Measurements from ENCODE around the gene PSMB3. TPM values are rescaled to one million over a fixed set of nuclear protein-coding genes. Genes with fewer than 3 reads are reported as not detected.
"Not testable (repeated sequence)": the region's sequence is repeated elsewhere in the genome, so short reads cannot be mapped to it uniquely, and the experiment has no call there.

The PSMB3 gene
- total RNA-seq, 1 donor: 298 TPM

DNA sequence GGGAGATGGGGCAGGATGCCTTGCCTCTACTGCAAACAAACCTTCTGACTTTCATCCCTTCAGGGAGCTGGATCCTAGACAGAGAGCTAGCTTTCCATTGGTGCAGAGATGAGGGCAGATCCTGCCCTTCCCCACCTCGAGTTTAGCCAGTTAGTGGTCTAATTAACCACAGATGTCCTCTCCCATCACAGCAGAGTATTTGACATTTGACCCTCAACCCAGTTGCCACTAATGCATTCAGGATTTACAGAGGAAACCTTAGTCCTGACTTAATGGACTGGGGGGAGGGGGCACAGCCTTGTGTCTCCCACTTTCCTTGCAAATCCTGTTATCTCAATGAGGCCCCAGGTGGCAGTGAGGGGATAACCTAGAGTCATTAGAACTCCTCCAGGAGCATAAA is 36.6 kb downstream of the PSMB3 start:
- no peak for DNase-seq (ENCODE audit: low read depth in 2 of 3, low spot score in 2 of 3)

DNA sequence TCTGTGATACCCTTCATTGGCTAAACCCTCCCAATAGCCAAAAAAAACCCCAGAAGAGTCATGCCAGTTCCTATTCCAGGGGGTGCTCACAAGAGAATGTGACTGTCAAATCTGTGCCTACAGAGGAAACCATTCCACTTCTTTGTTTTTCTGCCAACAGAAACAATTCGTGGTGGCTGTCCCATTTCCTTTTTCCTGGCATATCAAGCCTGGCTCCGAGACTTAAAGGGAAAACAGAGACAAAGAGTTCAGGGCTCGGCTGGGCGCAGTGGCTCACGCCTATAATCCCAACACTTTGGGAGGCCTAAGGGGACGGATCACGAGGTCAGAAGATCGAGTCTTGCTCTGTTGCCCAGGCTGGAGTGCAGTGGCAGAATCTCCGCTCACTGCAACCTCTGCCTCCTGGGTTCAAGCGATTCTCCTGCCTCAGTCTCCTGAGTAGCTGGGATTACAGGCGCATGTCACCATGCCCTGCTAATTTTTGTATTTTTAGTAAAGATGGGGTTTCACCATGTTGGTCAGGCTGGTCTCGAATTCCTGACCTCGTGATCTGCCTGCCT is 37.7 kb downstream of the PSMB3 start:
- not testable (repeated sequence) for DNase-seq (ENCODE audit: low read depth in 2 of 3, low spot score in 2 of 3)

DNA sequence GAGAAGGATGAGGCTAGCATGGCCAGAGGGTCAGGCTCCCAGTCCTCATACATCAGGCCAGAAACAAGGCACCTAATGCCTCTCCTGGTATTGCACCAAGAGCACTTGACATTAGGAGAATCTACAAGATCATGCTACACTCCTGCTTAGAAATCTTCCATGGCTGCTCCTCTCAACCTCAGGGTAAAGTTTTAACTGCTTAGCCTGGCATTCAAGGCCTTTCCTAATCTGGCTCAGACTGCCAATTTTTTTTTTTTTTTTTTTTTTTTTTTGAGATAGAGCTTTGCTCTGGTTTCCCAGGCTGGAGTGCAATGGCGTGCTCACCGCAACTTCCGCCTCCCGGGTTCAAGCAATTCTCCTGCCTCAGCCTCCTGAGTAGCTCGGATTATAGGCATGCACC is 38.6 kb downstream of the PSMB3 start:
- DNase-seq (ENCODE audit: low read depth in 2 of 3, low spot score in 2 of 3): no peak

DNA sequence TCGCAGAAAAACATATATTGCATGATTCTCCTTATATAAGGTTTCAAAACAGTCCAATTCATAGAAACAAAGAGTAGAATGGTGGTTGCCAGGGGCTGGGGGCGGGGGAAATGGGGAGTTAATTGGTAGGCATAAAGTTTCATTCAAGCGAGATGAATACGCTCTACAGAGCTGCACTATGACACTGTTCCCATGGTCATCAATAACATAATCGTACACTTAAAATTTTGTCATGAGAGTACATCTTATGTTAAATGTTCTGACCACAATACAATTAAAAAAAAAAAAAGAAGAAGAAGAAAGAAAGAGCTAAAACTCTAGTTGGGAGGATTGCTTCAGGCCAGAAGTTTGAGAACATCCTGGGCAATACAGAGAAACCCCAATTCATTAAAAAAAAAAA is 41.7 kb downstream of the PSMB3 start:
- DNase-seq (ENCODE audit: low read depth in 2 of 3, low spot score in 2 of 3): no peak

DNA sequence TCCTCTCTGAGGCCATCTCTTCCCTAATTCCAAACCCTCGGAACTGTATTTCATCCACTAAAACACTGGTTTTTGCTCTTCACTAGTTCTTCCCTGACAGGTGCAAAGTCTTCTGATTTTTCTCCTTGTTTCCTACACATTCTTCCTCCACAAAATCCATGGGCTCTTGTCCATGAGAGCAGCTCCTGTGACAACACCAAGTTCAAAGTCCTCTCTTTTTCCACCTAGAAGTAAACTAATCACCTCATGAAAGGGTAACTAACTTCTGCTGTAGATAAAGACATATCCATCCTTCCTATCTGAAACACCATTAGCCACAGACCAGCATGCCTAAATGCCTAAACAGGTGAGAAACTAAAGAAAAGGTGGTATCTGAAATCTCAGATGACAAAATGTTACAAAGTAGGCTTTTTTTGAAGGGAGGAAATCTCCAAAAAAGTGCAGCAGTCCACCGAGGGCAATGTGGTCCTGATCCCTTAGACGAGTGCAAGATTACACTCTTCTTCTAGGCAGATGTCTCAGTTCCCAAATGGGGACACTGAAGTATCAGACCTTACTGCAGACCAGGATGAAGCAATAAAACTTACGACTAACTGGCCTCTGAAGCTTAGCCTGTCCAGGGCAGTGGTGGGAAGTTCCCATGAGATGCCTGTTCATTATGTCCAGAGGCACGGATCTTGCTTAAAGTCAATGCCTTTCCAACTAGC is 44.1 kb downstream of the PSMB3 start:
- no peak for DNase-seq (ENCODE audit: low read depth in 2 of 3, low spot score in 2 of 3)

DNA sequence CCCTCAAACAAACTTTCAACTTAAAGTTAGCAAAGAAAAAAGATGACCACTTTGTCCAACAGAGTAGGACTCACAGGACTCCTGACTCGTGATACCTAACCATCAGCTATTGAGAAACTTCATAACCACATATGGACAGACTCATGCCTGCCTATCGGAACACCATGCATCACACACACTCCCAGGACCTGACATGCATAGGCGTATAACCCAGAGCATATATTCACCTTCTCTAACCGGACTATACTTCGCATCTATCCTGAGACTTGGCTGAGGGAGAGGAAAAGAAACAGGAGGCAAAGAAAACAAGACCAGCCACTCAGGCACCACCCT is 44.6 kb downstream of the PSMB3 start:
- no peak for DNase-seq (ENCODE audit: low read depth in 2 of 3, low spot score in 2 of 3)

DNA sequence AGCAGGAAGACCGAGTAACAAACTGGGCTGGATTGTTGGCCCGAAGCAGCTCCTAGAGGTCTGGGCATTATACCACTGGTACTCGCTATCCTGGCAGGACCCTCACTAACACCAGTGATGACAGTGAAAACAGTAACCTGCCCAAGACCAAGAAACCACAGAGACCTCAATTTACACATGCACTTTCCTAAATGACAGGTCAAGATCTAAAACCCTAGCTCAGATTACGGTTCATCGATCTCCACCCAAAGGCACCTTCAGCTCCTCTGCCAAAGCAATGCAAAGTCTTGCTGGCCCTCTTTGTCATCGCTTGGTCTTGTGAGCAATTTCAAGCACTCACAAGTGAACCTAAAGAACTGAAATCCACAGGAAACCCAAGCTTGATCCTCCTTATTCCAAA is 45.3 kb downstream of the PSMB3 start:
- DNase-seq (ENCODE audit: low read depth in 2 of 3, low spot score in 2 of 3): no peak

DNA sequence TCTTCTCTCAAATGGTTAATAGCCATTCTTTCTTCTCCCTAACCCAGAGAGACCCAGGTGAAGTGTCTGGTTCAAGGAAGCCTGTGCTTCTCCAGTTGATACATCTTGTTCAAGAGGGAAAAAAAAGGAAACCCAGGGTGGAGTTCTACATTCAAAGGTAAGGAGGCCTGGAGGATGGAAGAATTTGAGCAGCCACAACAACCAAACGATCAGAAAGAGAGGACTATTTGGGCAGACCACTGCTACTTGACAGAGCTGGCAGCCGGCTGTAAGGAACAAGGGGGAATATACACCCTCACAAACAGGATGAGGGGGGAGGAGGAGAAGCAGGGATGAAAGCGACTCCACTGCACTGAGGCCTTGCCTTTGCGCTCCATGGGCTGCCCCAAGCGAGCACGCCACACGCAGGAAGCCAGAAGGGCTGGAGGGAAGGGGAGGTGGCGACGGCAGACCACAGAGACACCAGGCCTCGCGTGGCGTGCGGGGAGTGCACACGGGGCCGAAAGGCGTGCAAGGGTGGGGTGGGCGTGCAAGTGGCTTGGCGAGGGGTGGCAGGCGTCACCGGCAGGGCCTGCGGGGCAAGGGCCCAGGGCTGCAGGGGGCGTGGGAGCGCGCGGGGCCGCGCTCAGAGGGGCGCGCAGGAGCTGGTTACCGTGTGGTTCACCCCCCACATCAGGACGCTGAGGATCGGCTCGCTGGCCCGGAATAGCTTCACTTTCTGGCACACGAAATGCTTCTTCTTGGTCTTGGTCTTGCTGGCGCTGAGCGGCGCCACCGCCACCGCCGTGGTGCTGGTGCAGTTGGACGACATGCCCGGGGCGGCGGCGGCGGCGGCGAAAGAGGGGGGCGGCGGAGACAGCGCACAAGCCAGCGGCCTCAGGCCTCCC is 46.3 kb downstream of the PSMB3 start:
- peak; percentile 28 to 71 (median 68) for DNase-seq (ENCODE audit: low read depth in 2 of 3, low spot score in 2 of 3)

DNA sequence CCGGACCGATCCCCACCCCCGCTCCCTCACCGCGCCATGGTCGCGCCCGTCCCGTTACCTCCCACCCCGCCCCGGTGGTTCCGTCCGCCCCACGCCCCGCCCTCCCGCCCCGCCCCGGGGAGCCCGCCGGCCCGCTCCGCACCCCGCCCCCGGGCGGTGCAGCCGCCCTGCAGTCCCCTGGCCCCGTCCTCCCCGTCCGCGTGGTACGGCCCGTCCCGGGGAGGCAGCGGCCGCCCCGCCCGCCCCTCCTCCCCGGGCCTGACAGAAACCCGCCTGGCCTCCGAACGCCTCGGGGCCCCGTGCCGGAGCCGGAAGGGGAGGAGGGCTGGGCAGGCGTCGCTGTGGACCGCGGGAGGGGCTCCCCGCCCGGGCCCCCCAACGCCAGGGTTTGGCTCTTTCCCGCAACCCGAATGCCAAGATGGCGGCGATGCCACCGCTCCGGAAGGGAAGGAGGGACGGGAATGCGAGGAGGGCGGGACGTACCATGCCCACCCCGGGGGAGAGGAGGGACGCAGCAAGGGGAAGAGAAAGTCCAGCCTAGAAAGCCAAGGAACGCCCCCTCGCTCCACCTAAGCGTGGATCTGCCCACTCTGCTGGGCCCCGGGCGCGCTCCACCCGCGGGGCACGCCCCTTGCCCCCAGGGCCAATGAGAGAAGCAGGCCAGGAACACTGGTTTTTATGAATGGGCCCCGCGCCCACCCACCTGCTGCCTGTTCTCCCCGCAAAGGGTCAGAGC is 47.1 kb downstream of the PSMB3 start, which contains the start of gene PIP4K2B:
Gene PIP4K2B (minus strand): TSS at position 56 of the 736 bp plus-strand sequence. CDS start 132 bp downstream, outside the sequence.
- peak; percentile 68 to 96 (median 96) for DNase-seq (ENCODE audit: low read depth in 2 of 3, low spot score in 2 of 3)

DNA sequence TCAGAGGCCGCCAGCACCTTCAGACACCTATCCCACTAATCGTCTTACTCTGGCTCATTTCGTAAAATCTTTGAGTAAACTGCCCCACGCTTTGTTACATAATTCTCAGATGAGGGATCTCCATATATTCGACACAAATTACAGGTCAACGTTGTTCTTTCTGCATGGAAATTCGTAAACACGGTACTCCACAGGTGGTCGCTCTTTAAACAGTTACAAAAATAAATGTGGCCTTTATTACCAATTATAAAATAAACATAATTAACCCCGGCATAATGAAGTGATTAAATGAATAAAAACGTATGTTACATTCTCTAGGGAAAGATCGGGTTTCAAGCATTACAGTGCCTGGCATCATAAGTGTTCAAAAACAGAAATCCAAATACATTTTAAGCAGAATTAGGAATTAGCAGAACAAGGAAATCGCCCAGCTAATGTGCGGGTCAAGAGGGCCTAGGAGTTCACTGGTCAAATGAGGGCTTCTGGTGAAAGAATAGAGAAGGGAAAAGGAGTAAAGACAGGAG is 47.8 kb downstream of the PSMB3 start:
- no peak for DNase-seq (ENCODE audit: low read depth in 2 of 3, low spot score in 2 of 3)

DNA sequence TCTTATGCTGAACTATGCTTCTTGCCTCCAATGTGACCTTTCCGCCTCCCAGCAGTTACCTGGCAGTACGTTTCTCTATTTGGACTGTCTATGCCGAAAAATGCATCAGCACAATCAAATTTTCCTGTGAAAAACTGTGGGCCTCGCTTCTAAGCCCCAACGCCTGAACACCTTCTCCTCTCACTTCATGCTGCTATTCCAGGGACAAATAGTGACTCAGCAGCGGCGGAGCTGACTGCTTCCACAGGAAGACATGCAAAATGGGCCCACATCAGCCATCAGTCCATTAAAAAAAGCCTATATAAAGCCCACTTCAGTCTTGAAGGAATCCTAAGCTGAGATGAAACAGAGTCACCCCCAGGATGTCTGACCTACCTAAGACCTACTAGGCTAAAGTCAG is 57.3 kb downstream of the PSMB3 start:
- no peak for DNase-seq (ENCODE audit: low read depth in 2 of 3, low spot score in 2 of 3)

Small RNA genes lying within 50 kb of the gene (small RNA-seq; reads per million reads assigned to genes)
- gene MIR4726 (not detected), gene RNA5SP440 (not detected), gene RNU6-866P (not detected)

Other genes starting within 250 kb of the PSMB3 start
- under 0.01 TPM for gene SRCIN1, start 146.8 kb upstream of the PSMB3 start, total RNA-seq
- 0.27 TPM for gene EPOP, start 77.8 kb upstream of the PSMB3 start, total RNA-seq
- 71.6 TPM for gene MLLT6, start 47.5 kb upstream of the PSMB3 start, total RNA-seq
- gene CISD3, start 22.4 kb upstream of the PSMB3 start, total RNA-seq: 2.4 TPM
- gene PCGF2, start 4.4 kb upstream of the PSMB3 start, total RNA-seq: not detected
- gene PIP4K2B, start 46.8 kb downstream of the PSMB3 start, total RNA-seq: 55.5 TPM
- 17.0 TPM for gene CWC25, start 72.6 kb downstream of the PSMB3 start, total RNA-seq
- 1,418 TPM for gene RPL23, start 101.0 kb downstream of the PSMB3 start, total RNA-seq
- gene LASP1, start 117.3 kb downstream of the PSMB3 start, total RNA-seq: 81.9 TPM
- gene FBXO47, start 214.7 kb downstream of the PSMB3 start, total RNA-seq: not detected

Data from hematopoietic multipotent progenitor cell (in vitro differentiated cells).